22Rv1 (cell line): ENCODE data around the gene OARD1.
A peak's percentile ranks its signal among the peaks of the same experiment; 100 is the strongest.
"Not testable (repeated sequence)": the region's sequence is repeated elsewhere in the genome, so short reads cannot be mapped to it uniquely, and the experiment has no call there.

Source experiments
- H3K27ac ChIP-seq: fragments of 450-650 bp; 2 replicates; pipeline ENCODE4 v1.5.1; 2017
- CTCF ChIP-seq: fragments of 450-650 bp; IDR thresholded peaks from 2 replicates; pipeline ENCODE4 v1.5.1; 2017; ENCODE audit warnings: mild to moderate bottlenecking
- ZFX ChIP-seq: fragments of 450-650 bp; IDR thresholded peaks from 2 replicates; pipeline ENCODE4 v1.6.1; 2017; ENCODE audit warnings: antibody characterized with exemption, borderline replicate concordance

The OARD1 gene

DNA sequence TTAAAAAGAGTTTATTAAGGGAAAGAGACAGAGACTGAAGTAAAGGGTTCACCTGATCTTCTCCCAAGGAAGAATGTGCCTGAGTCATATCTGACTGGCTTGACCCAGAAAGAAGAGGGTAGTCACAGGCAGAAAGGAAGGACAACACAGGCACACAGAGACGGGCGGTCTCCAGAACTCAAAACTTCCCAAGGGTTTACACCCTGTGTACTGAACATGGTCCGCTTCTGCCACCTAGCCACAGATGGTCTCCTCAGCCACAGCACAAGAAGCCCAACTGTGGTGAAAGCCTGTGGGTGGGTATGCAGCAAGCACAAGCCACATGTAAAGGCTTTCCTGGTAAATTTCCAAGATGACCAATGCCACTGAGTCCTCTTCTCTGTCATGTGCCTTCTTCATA lies 50.3 kb downstream of the OARD1 start:
- H3K27ac ChIP-seq: peak overlapping the region; percentile 58
- TF ChIP-seq ZFX (no peak), CTCF (peak; percentile 30)

GRCh38 chr6:41017663-41018062 lies 54.5 kb downstream of the OARD1 start:
- TF ChIP-seq ZFX (no peak), CTCF (no peak)
- H3K27ac ChIP-seq: no peak overlapping the region

DNA sequence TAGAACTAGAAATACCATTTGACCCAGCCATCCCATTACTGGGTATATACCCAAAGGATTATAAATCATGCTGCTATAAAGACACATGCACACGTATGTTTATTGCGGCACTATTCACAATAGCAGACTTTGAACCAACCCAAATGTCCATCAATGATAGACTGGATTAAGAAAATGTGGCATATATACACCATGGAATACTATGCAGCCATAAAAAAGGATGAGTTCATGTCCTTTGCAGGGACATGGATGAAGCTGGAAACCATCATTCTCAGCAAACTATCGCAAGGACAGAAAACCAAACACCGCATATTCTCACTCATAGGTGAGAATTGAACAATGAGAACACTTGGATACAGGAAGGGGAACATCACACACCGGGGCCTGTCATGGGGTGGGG lies 56.3 kb downstream of the OARD1 start:
- not testable (repeated sequence) for H3K27ac ChIP-seq

DNA sequence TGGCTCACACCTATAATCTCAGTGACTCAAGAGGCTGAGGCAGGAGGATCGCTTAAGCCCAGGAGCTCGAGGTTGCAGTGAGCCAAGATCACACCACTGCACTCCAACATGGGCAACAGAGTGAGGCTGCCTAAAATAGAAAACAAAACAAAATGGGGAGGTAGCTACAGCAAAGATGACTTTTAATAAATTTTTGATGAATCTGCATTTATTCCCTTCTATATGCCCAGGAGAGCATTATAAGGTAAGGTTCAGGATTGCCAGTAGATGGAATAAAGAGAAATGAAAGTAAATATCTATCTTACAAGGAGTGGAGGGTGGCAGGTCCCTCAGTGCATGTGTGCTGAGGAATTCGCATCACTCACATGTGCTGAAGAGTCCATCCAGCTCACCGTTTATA lies 57.4 kb downstream of the OARD1 start:
- H3K27ac ChIP-seq: no peak overlapping the region
- no peak for TF ChIP-seq CTCF
- no peak for TF ChIP-seq ZFX
